Fibroblast of pulmonary artery (primary cell): ENCODE data around the gene GPATCH1.

Experiments used
- DNase-seq: peaks from one replicate; pipeline ENCODE4 v3.0.0-alpha.2; 2010; ENCODE audit warnings: low read depth
- H3K4me3 ChIP-seq: replicated peaks from 2 replicates; pipeline ENCODE4 v1.5.1; 2011; ENCODE audit warnings: low read depth, mild to moderate bottlenecking, control low read depth, low read length, moderate library complexity
- CTCF ChIP-seq: IDR thresholded peaks from 2 replicates; pipeline ENCODE4 v1.5.1; 2011; ENCODE audit warnings: mild to moderate bottlenecking, control low read depth, low read length, inconsistent platforms; ENCODE audit errors: missing control alignments

Gene GPATCH1

GRCh38 chr19:33052352-33052972, 28.5 kb upstream of the GPATCH1 start:
- DNase-seq: peak; percentile 73
- no peak for TF ChIP-seq CTCF
- no peak overlapping the region for H3K4me3 ChIP-seq

- no peak for TF ChIP-seq CTCF
Observed at GRCh38 chr19:33054623-33055022, 26.4 kb upstream of the GPATCH1 start.

GRCh38 chr19:33055718-33056117, 25.3 kb upstream of the GPATCH1 start:
- no peak overlapping the region for H3K4me3 ChIP-seq
- peak; percentile 80 for DNase-seq
- TF ChIP-seq CTCF: no peak

More at GRCh38 chr19:33054623-33055022, 26.4 kb upstream of the GPATCH1 start:
- no peak for DNase-seq
- H3K4me3 ChIP-seq: no peak overlapping the region

- TF ChIP-seq CTCF: no peak
- no peak for DNase-seq
- H3K4me3 ChIP-seq: no peak overlapping the region
Observed at GRCh38 chr19:33060586-33060985, 20.4 kb upstream of the GPATCH1 start.

GRCh38 chr19:33062902-33063301, 18.1 kb upstream of the GPATCH1 start:
- no peak for DNase-seq
- no peak for TF ChIP-seq CTCF
- no peak overlapping the region for H3K4me3 ChIP-seq

GRCh38 chr19:33063356-33063752, 17.6 kb upstream of the GPATCH1 start:
- no peak for TF ChIP-seq CTCF
- peak; percentile 43 for DNase-seq
- peak overlapping the region; percentile 57 for H3K4me3 ChIP-seq
